NCI-H345 treated with DMSO at 0.1 percent for 48 hours (cell line): ENCODE measurements around the gene CD300LF.

Experiments
- DNase-seq: peaks from one replicate; lab custom pipeline; 2025; ENCODE audit not compliant: unreplicated experiment; lab: John Stamatoyannopoulos, UW

The CD300LF gene

GRCh38 chr17:74712756-74713155 is at the start of gene CD300LF:
Gene CD300LF (minus strand): TSS chr17:74712923. CDS start chr17:74712866, 57 bp downstream.
- no peak for DNase-seq

GRCh38 chr17:74761931-74762330 is 49.2 kb upstream of the CD300LF start:
- DNase-seq = no peak

GRCh38 chr17:74761419-74761818 is 48.7 kb upstream of the CD300LF start:
- DNase-seq = no peak

GRCh38 chr17:74760404-74761105 is 47.8 kb upstream of the CD300LF start:
- DNase-seq = no peak

- no peak for DNase-seq
These were observed 47.2 kb upstream of the CD300LF start for GRCh38 chr17:74759941-74760340.

GRCh38 chr17:74759243-74759801 is 46.6 kb upstream of the CD300LF start:
- DNase-seq = no peak

GRCh38 chr17:74758848-74759168 is 46.1 kb upstream of the CD300LF start:
- no peak for DNase-seq

- DNase-seq = no peak
These were observed 45.5 kb upstream of the CD300LF start for GRCh38 chr17:74757931-74758847.

GRCh38 chr17:74757502-74757901 is 44.8 kb upstream of the CD300LF start:
- DNase-seq = no peak

GRCh38 chr17:74756891-74757290 is 44.2 kb upstream of the CD300LF start:
- DNase-seq = no peak

GRCh38 chr17:74755533-74755932 is 42.8 kb upstream of the CD300LF start:
- DNase-seq = no peak

GRCh38 chr17:74754832-74755231 is 42.1 kb upstream of the CD300LF start:
- DNase-seq = no peak

- no peak for DNase-seq
These were observed 40.2 kb upstream of the CD300LF start for GRCh38 chr17:74752822-74753401.

- DNase-seq = no peak
These were observed 39.7 kb upstream of the CD300LF start for GRCh38 chr17:74752415-74752814.

- no peak for DNase-seq
These were observed 37.8 kb upstream of the CD300LF start for GRCh38 chr17:74750327-74751069.

GRCh38 chr17:74750039-74750326 is 37.3 kb upstream of the CD300LF start:
- no peak for DNase-seq

GRCh38 chr17:74749279-74750038 is 36.7 kb upstream of the CD300LF start:
- DNase-seq = no peak

- DNase-seq = peak; percentile 91
These were observed 36.0 kb upstream of the CD300LF start, which contains the start of gene NHERF1 for GRCh38 chr17:74748529-74749278. Gene NHERF1 (plus strand): TSS chr17:74748628. CDS start chr17:74748847, 219 bp downstream.

GRCh38 chr17:74748279-74748528 is 35.5 kb upstream of the CD300LF start:
- no peak for DNase-seq

- DNase-seq = no peak
These were observed 34.2 kb upstream of the CD300LF start for GRCh38 chr17:74746922-74747321.
